HG03432 (cell line): ENCODE measurements around the gene RANGAP1.
A peak's percentile ranks its signal among the peaks of the same experiment; 100 is the strongest.

Experiments
- ATAC-seq: cut with Tn5 transposase; IDR thresholded peaks from one replicate; pipeline ENCODE4 v1.9.1; 2021; ENCODE audit warnings: mild to moderate bottlenecking, moderate library complexity; ENCODE audit not compliant: unreplicated experiment

Gene RANGAP1

GRCh38 chr22:41204066-41204465 lies 81.9 kb downstream of the RANGAP1 start:
- no peak for ATAC-seq

- ATAC-seq: no peak
Observed at GRCh38 chr22:41203118-41203517, 82.9 kb downstream of the RANGAP1 start.

- no peak for ATAC-seq
Observed at GRCh38 chr22:41201141-41201540, 84.8 kb downstream of the RANGAP1 start.

- no peak for ATAC-seq
Observed at GRCh38 chr22:41198027-41198580, 87.9 kb downstream of the RANGAP1 start.

GRCh38 chr22:41197038-41197972 lies 88.7 kb downstream of the RANGAP1 start:
- ATAC-seq: peak; percentile 80
